ENCODE data around the gene CD3E. TPM values are rescaled to one million over a fixed set of nuclear protein-coding genes. Genes with fewer than 3 reads are reported as not detected.
A peak's percentile ranks its signal among the peaks of the same experiment; 100 is the strongest.

CD3E gene
- total and polyA plus RNA-seq, 12 donors = 0.63 to 3.4 (median 2.7) TPM; not detected in 2

GRCh38 chr11:118358071-118358470 lies 53.5 kb downstream of the CD3E start:
- no peak for DNase-seq
- intact Hi-C loops (cut with DNase I) = no loop called here
- H3K4me1 ChIP-seq (replicated peaks in 1 of 2) = peaks cover 5 to 11% of the 10 kb centered on the region in 2 donors
- H3K27ac ChIP-seq = no peak overlapping the region
- H3K27me3 ChIP-seq = no peaks in the 10 kb centered on the region
- no peak for TF ChIP-seq CTCF (IDR thresholded peaks at IDR 0.05)
- TF ChIP-seq POLR2A (IDR thresholded peaks at IDR 0.05) = no peak
- 55 to 75% (median 61%) methylated on average over 3 of the region's 3 CpGs for WGBS, 4 donors
- no peak overlapping the region for H3K4me3 ChIP-seq
- no peaks in the 10 kb centered on the region for H3K36me3 ChIP-seq (replicated peaks in 1 of 2)
- no peaks in the 10 kb centered on the region for H3K9me3 ChIP-seq (replicated peaks in 1 of 3)

GRCh38 chr11:118359295-118359958 lies 54.9 kb downstream of the CD3E start, which contains the start of gene UBE4A:
Gene UBE4A (plus strand): TSS chr11:118359600. CDS start chr11:118365081, 5,481 bp downstream.
- H3K4me3 ChIP-seq = peak within 1 kb of the TSS; percentile 26 to 95 (median 62)
- WGBS, 4 donors = 2 to 7% (median 3%) methylated on average over 19 to 33 of the region's 33 CpGs
- intact Hi-C loops (cut with DNase I) = no loop called here
- H3K36me3 ChIP-seq (replicated peaks in 1 of 2) = peaks cover 0 to under 1% of the 10 kb centered on the region in 2 donors
- no peaks in the 10 kb centered on the region for H3K27me3 ChIP-seq
- no peaks in the 10 kb centered on the region for H3K9me3 ChIP-seq (replicated peaks in 1 of 3)
- DNase-seq = peak; percentile 96 to 98 (median 97)
- H3K4me1 ChIP-seq (replicated peaks in 1 of 2) = peaks cover 5 to 11% of the 10 kb centered on the region in 2 donors
- peak within 1 kb of the TSS in 4 of 5 donors; percentile 9 to 68 (median 56) for H3K27ac ChIP-seq
- TF ChIP-seq CTCF (IDR thresholded peaks at IDR 0.05) = no peak
- peak; percentile 39 to 66 for TF ChIP-seq POLR2A (IDR thresholded peaks at IDR 0.05)

GRCh38 chr11:118364956-118365615 lies 60.6 kb downstream of the CD3E start:
- intact Hi-C loops (cut with DNase I) = no loop called here
- DNase-seq = no peak
- WGBS, 4 donors = 87 to 92% (median 90%) methylated on average over 3 of the region's 3 CpGs
- TF ChIP-seq CTCF (IDR thresholded peaks at IDR 0.05) = no peak
- no peak overlapping the region for H3K4me3 ChIP-seq
- H3K9me3 ChIP-seq (replicated peaks in 1 of 3) = no peaks in the 10 kb centered on the region
- no peak overlapping the region for H3K27ac ChIP-seq
- H3K36me3 ChIP-seq (replicated peaks in 1 of 2) = peaks cover 0 to 55% of the 10 kb centered on the region in 2 donors
- H3K27me3 ChIP-seq = no peaks in the 10 kb centered on the region
- peaks cover 3 to 10% of the 10 kb centered on the region in 2 donors for H3K4me1 ChIP-seq (replicated peaks in 1 of 2)

Small RNAs within 50 kb of the gene (small RNA-seq; reads per million reads assigned to genes)
- 0 reads per million in 2 donors for gene AP001582.1

Other genes with a start within 250 kb of the CD3E start
- gene TMPRSS4, start 227.7 kb upstream of the CD3E start, total RNA-seq = under 1 TPM in 2 of 9 donors, not detected in 7; 0.31 to 0.43 TPM
- gene TMPRSS4, start 227.7 kb upstream of the CD3E start, polyA plus RNA-seq = under 1 TPM in 2 of 3 donors, not detected in 1; 0.13 to 0.24 TPM
- under 1 TPM in 4 of 9 donors, not detected in 5; 0.07 to 0.10 (median 0.08) TPM for gene SMIM35, start 217.8 kb upstream of the CD3E start, total RNA-seq
- under 1 TPM in 1 of 3 donors, not detected in 2; 0.10 TPM for gene SMIM35, start 217.8 kb upstream of the CD3E start, polyA plus RNA-seq
- 10 to 100 TPM in 2 of 9 donors, 1 to 10 TPM in 6, under 1 TPM in 1; 0.17 to 16.9 (median 5.4) TPM for gene SCN4B, start 151.9 kb upstream of the CD3E start, total RNA-seq
- 1 to 10 TPM; 1.7 to 5.9 (median 1.8) TPM for gene SCN4B, start 151.9 kb upstream of the CD3E start, polyA plus RNA-seq
- gene SCN2B, start 128.1 kb upstream of the CD3E start, total RNA-seq = under 1 TPM; 0.09 to 0.96 (median 0.36) TPM
- gene SCN2B, start 128.1 kb upstream of the CD3E start, polyA plus RNA-seq = under 1 TPM; 0.10 to 0.84 (median 0.40) TPM
- gene JAML, start 79.7 kb upstream of the CD3E start, total RNA-seq = 10 to 100 TPM in 2 of 9 donors, 1 to 10 TPM in 7; 1.8 to 12.6 (median 4.8) TPM
- gene JAML, start 79.7 kb upstream of the CD3E start, polyA plus RNA-seq = 10 to 100 TPM in 1 of 3 donors, 1 to 10 TPM in 2; 3.3 to 13.9 (median 4.2) TPM
- 1 to 10 TPM in 3 of 9 donors, under 1 TPM in 6; 0.28 to 3.2 (median 0.91) TPM for gene MPZL3, start 52.4 kb upstream of the CD3E start, total RNA-seq
- 1 to 10 TPM in 1 of 3 donors, under 1 TPM in 2; 0.67 to 1.1 (median 0.71) TPM for gene MPZL3, start 52.4 kb upstream of the CD3E start, polyA plus RNA-seq
- 10 to 100 TPM in 1 of 9 donors, 1 to 10 TPM in 6, under 1 TPM in 2; 0.48 to 14.9 (median 4.3) TPM for gene MPZL2, start 40.4 kb upstream of the CD3E start, total RNA-seq
- 10 to 100 TPM in 1 of 3 donors, 1 to 10 TPM in 2; 3.5 to 10.2 (median 6.0) TPM for gene MPZL2, start 40.4 kb upstream of the CD3E start, polyA plus RNA-seq
- 1 to 10 TPM in 7 of 9 donors, under 1 TPM in 2; 0.44 to 8.0 (median 2.2) TPM for gene CD3D, start 38.0 kb downstream of the CD3E start, total RNA-seq
- gene CD3D, start 38.0 kb downstream of the CD3E start, polyA plus RNA-seq = 1 to 10 TPM; 1.6 to 3.0 (median 2.1) TPM
- gene CD3G, start 39.6 kb downstream of the CD3E start, total RNA-seq = 1 to 10 TPM in 3 of 9 donors, under 1 TPM in 5, not detected in 1; 0.11 to 1.3 (median 0.66) TPM
- under 1 TPM; 0.03 to 0.44 (median 0.40) TPM for gene CD3G, start 39.6 kb downstream of the CD3E start, polyA plus RNA-seq
- gene UBE4A, start 54.9 kb downstream of the CD3E start, total RNA-seq = 10 to 100 TPM; 29.6 to 52.8 (median 35.8) TPM
- 10 to 100 TPM; 16.1 to 44.9 (median 29.7) TPM for gene UBE4A, start 54.9 kb downstream of the CD3E start, polyA plus RNA-seq
- 100 to 1,000 TPM in 6 of 9 donors, 10 to 100 TPM in 3; 51.8 to 857 (median 300) TPM for gene ATP5MG, start 96.9 kb downstream of the CD3E start, total RNA-seq
- gene ATP5MG, start 96.9 kb downstream of the CD3E start, polyA plus RNA-seq = 100 to 1,000 TPM; 205 to 540 (median 367) TPM
- 100 to 1,000 TPM in 1 of 9 donors, 10 to 100 TPM in 8; 34.9 to 107 (median 48.8) TPM for gene KMT2A, start 131.8 kb downstream of the CD3E start, total RNA-seq
- gene KMT2A, start 131.8 kb downstream of the CD3E start, polyA plus RNA-seq = 10 to 100 TPM in 2 of 3 donors, 1 to 10 TPM in 1; 9.5 to 19.9 (median 18.4) TPM
- 1 to 10 TPM in 6 of 9 donors, under 1 TPM in 2, not detected in 1; 0.79 to 7.9 (median 2.7) TPM for gene TTC36, start 222.7 kb downstream of the CD3E start, total RNA-seq
- 1 to 10 TPM in 1 of 3 donors, under 1 TPM in 1, not detected in 1; 0.80 to 5.5 TPM for gene TTC36, start 222.7 kb downstream of the CD3E start, polyA plus RNA-seq
- 100 to 1,000 TPM in 1 of 9 donors, 10 to 100 TPM in 8; 27.0 to 113 (median 64.3) TPM for gene TMEM25, start 226.5 kb downstream of the CD3E start, total RNA-seq
- 10 to 100 TPM; 31.4 to 42.6 (median 39.5) TPM for gene TMEM25, start 226.5 kb downstream of the CD3E start, polyA plus RNA-seq

All from adrenal gland (tissue), 12 donors.